ENCODE data around the gene RPL29.

Gene RPL29

GRCh38 chr3:52015438-52016228 lies 19.9 kb upstream of the RPL29 start:
- no peak for TF ChIP-seq CTCF (IDR thresholded peaks at IDR 0.05; ENCODE audit: low read depth, low read length)
- no peak overlapping the region for H3K4me3 ChIP-seq (ENCODE audit: low read depth, low read length)
- in situ Hi-C loops (cut with HindIII; ENCODE audit: low sequenced_read_pairs): no loop called here
- no peak for DNase-seq (ENCODE audit: low read depth, low spot score)

- no peak for DNase-seq (ENCODE audit: low read depth, low spot score)
- no peak overlapping the region for H3K4me3 ChIP-seq (ENCODE audit: low read depth, low read length)
- in situ Hi-C loops (cut with HindIII; ENCODE audit: low sequenced_read_pairs): no loop called here
- TF ChIP-seq CTCF (IDR thresholded peaks at IDR 0.05; ENCODE audit: low read depth, low read length): peak; percentile 44
Observed at GRCh38 chr3:52014613-52015012, 18.9 kb upstream of the RPL29 start.

- H3K4me3 ChIP-seq (ENCODE audit: low read depth, low read length): no peak overlapping the region
- in situ Hi-C loops (cut with HindIII; ENCODE audit: low sequenced_read_pairs): no loop called here
- TF ChIP-seq CTCF (IDR thresholded peaks at IDR 0.05; ENCODE audit: low read depth, low read length): no peak
- DNase-seq (ENCODE audit: low read depth, low spot score): no peak
Observed at GRCh38 chr3:52013802-52014598, 18.3 kb upstream of the RPL29 start.

GRCh38 chr3:52012699-52013098 lies 17.0 kb upstream of the RPL29 start:
- no peak for TF ChIP-seq CTCF (IDR thresholded peaks at IDR 0.05; ENCODE audit: low read depth, low read length)
- in situ Hi-C loops (cut with HindIII; ENCODE audit: low sequenced_read_pairs): no loop called here
- no peak for DNase-seq (ENCODE audit: low read depth, low spot score)
- no peak overlapping the region for H3K4me3 ChIP-seq (ENCODE audit: low read depth, low read length)

GRCh38 chr3:52010431-52010830 lies 14.7 kb upstream of the RPL29 start:
- TF ChIP-seq CTCF (IDR thresholded peaks at IDR 0.05; ENCODE audit: low read depth, low read length): no peak
- no peak overlapping the region for H3K4me3 ChIP-seq (ENCODE audit: low read depth, low read length)
- in situ Hi-C loops (cut with HindIII; ENCODE audit: low sequenced_read_pairs): no loop called here
- no peak for DNase-seq (ENCODE audit: low read depth, low spot score)

GRCh38 chr3:52007291-52007690 lies 11.6 kb upstream of the RPL29 start:
- TF ChIP-seq CTCF (IDR thresholded peaks at IDR 0.05; ENCODE audit: low read depth, low read length): no peak
- in situ Hi-C loops (cut with HindIII; ENCODE audit: low sequenced_read_pairs): no loop called here
- H3K4me3 ChIP-seq (ENCODE audit: low read depth, low read length): no peak overlapping the region
- no peak for DNase-seq (ENCODE audit: low read depth, low spot score)

Measured in astrocyte of the spinal cord (primary cell).